B cell (primary cell): ENCODE results near the gene EIF5. TPM values are rescaled to one million over a fixed set of nuclear protein-coding genes. Genes with fewer than 3 reads are reported as not detected.

ENCODE experiments used
- ATAC-seq: fragments of 200-7000 bp; cut with Tn5 transposase; one replicate; pipeline ENCODE4 v1.10.0; 2021; ENCODE audit warnings: low read depth, mild to moderate bottlenecking, moderate number of reproducible peaks, moderate library complexity
- CTCF ChIA-PET: fragments of 350-600 bp; sonication (Branson Sonifier 250); formaldehyde crosslinking; loops from one replicate; lab custom pipeline; 2021; ENCODE audit warnings: antibody characterized with exemption, inconsistent platforms; lab: Charles Lee
- POLR2A ChIA-PET: fragments of 350-600 bp; sonication (Branson Sonifier 250); formaldehyde crosslinking; loops from one replicate; lab custom pipeline; 2021; ENCODE audit warnings: antibody characterized with exemption; lab: Charles Lee
- DNase-seq: peaks from one replicate; pipeline ENCODE4 v3.0.0; 2013
- H2AFZ ChIP-seq: 2 replicates; pipeline ENCODE4 v1.6.1; 2012; ENCODE audit warnings: mild to moderate bottlenecking, low read depth, low read length; ENCODE audit not compliant: insufficient read depth, poor library complexity, severe bottlenecking
- H3K27ac ChIP-seq, 2 donors: 1 replicate in 1 of 2; 2 replicates in 1 of 2; pipeline ENCODE4 v1.5.1; 2012 to 2013; ENCODE audit warnings: low read length in 2 of 2, mild to moderate bottlenecking in 2 of 2, moderate library complexity in 1 of 2
- H3K27me3 ChIP-seq, 4 experiments: fragments of 200-600 bp in 1 of 4; sonication (generic) in 1 of 4; replicated peaks in 1 of 4; 1 replicate in 2 of 4; 2 replicates in 2 of 4; pipeline versions ENCODE4 v1.6.1 to v1.7.0; 2013 to 2016; ENCODE audit warnings: low read length in 3 of 4, mild to moderate bottlenecking in 2 of 4, mixed read lengths in 1 of 4, moderate library complexity in 1 of 4; ENCODE audit not compliant: insufficient read depth in 4 of 4, control insufficient read depth in 3 of 4; ENCODE audit errors: control extremely low read depth in 1 of 4
- H3K36me3 ChIP-seq, 2 experiments: replicated peaks in 1 of 2; 1 replicate in 1 of 2; 2 replicates in 1 of 2; pipeline versions ENCODE4 v1.6.1 to v1.7.1; 2013; ENCODE audit warnings: low read length in 1 of 2; ENCODE audit not compliant: insufficient read depth in 2 of 2, control insufficient read depth in 1 of 2; ENCODE audit errors: control extremely low read depth in 1 of 2, extremely low read depth in 1 of 2
- H3K4me1 ChIP-seq, 2 donors: fragments of 200-600 bp in 1 of 2; sonication (generic) in 1 of 2; 1 replicate in 1 of 2; 2 replicates in 1 of 2; pipeline versions ENCODE4 v1.5.1 to v1.6.1; 2013 to 2017; ENCODE audit warnings: low read length in 2 of 2; ENCODE audit not compliant: control insufficient read depth in 2 of 2, insufficient read depth in 2 of 2
- H3K4me2 ChIP-seq: replicated peaks from 2 replicates; pipeline ENCODE3; 2012; ENCODE audit warnings: mild to moderate bottlenecking, low read depth, low read length; ENCODE audit not compliant: poor library complexity, severe bottlenecking
- H3K4me3 ChIP-seq, 5 experiments: fragments of 200-600 bp in 1 of 5; sonication (generic) in 1 of 5; 1 replicate in 3 of 5; 2 replicates in 2 of 5; pipeline versions ENCODE4 v1.5.1 to v1.7.0; 2011 to 2016; ENCODE audit warnings: low read length in 4 of 5, mild to moderate bottlenecking in 4 of 5, low read depth in 2 of 5, control low read depth in 1 of 5, moderate library complexity in 1 of 5; ENCODE audit not compliant: insufficient read depth in 1 of 5; ENCODE audit errors: control extremely low read depth in 1 of 5, extremely low read depth in 1 of 5
- H3K79me2 ChIP-seq: fragments of 200-600 bp; sonication (generic); one replicate; pipeline ENCODE4 v1.6.0; 2016; ENCODE audit warnings: low read length; ENCODE audit not compliant: control insufficient read depth, insufficient read depth
- H3K9ac ChIP-seq: fragments of 200-600 bp; sonication (generic); 2 replicates; pipeline ENCODE4 v1.6.1; 2017; ENCODE audit warnings: mild to moderate bottlenecking, low read length, moderate library complexity
- H3K9me3 ChIP-seq, 3 donors: one replicate each; pipeline versions ENCODE4 v1.6.1 to v1.7.1; 2013; ENCODE audit warnings: low read length in 2 of 3; ENCODE audit not compliant: control insufficient read depth in 2 of 3, insufficient read depth in 1 of 3; ENCODE audit errors: control extremely low read depth in 1 of 3
- H4K20me1 ChIP-seq: 2 replicates; pipeline ENCODE4 v1.6.0; 2012; ENCODE audit warnings: mild to moderate bottlenecking, low read length; ENCODE audit not compliant: insufficient read depth, control insufficient read depth, poor library complexity, severe bottlenecking
- H3K27ac Mint-ChIP-seq: one replicate; pipeline ENCODE4 v1.8.0; 2021; ENCODE audit warnings: mixed read lengths
- H3K27me3 Mint-ChIP-seq: one replicate; pipeline ENCODE4 v1.8.0; 2021; ENCODE audit warnings: mixed read lengths
- H3K4me1 Mint-ChIP-seq: one replicate; pipeline ENCODE4 v1.8.0; 2021; ENCODE audit warnings: mixed read lengths
- H3K4me3 Mint-ChIP-seq: one replicate; pipeline ENCODE4 v1.8.0; 2021; ENCODE audit warnings: mixed read lengths
- H3K9me3 Mint-ChIP-seq: one replicate; pipeline ENCODE4 v1.8.0; 2022; ENCODE audit warnings: mixed read lengths; ENCODE audit not compliant: insufficient read depth
- EZH2 ChIP-seq: IDR thresholded peaks from 2 replicates; pipeline ENCODE4 v1.6.1; 2012; ENCODE audit warnings: borderline replicate concordance, low read depth, mild to moderate bottlenecking, moderate library complexity, low read length; ENCODE audit not compliant: insufficient read depth, poor library complexity, severe bottlenecking
- WGBS: methylation state at CpG from one replicate; pipeline ENCODE4 v1.1.5; 2013; ENCODE audit warnings: missing lambda C conversion rate; ENCODE audit not compliant: insufficient coverage; 5-methylcytosine and 5-hydroxymethylcytosine counted together
- intact Hi-C: fragments of 100-400 bp; cut with micrococcal nuclease; formaldehyde crosslinking; loops from one replicate; pipeline ENCODE4 v1.10.0; 2022
- polyA plus RNA-seq: library from polyadenylated mRNA; depleted of rRNA; stranded (reverse); fragments of >200 nt; gene quantifications from 2 replicates; pipeline ENCODE4 v1.2.3, GENCODE V29; 2012
- total RNA-seq, 2 donors: library from RNA; stranded (reverse); fragments of 120-200 nt in 1 of 2; gene quantifications; 1 replicate in 1 of 2; 2 replicates in 1 of 2; pipeline versions ENCODE4 v1.2.3 to v1.2.4, GENCODE V29; 2013 to 2022
- TF ChIP-seq, protein P1 (sequence below): fragments of 200-600 bp; IDR thresholded peaks from one replicate; pipeline ENCODE4 v1.8.0; 2022; ENCODE audit warnings: antibody characterized with exemption, mild to moderate bottlenecking

EIF5 gene
- total and polyA plus RNA-seq, 2 donors (not counting 1 experiment from before 2014, with no cell fraction given): 206 to 314 TPM

DNA sequence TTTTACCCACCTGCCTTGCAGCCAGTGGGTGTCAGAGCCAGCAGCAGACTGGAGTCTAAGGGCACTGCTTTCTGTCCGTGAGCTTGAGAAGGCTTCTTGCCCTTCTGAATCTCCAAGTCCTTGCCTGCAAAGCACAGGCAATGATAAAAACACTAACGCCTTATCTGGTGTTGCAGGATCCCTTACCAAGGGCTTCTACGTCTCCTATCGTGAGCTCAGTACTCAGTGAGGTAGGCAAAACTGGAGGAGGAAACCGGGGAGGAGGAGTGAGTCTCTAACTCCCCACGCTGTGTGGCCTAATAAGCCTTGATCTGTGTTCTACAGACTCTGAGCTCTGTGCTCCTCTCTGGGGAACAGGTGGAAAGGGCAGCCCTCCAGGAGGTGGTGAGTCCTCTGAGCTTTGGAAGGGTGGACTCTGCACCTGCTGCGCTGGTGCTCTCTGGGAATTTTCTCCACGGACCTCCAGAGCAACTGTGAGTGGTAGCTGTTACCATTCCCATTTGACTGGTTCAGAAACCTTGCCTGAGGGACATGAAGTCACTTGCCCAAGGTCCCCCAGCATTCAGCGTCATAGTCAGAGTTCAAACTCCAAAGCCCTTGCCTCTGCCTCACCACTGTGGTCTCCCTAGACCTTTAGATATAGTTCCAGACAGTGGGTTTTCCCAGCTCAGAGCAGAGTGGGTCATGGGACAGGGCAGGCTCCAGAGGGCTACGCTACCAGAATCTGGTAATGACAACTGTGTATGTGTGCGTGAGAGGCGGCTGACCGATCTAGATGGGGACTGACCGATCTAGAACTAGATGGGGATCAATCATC is 44.2 kb downstream of the EIF5 start:
- Mint-ChIP-seq H3K4me1 (no peaks in the 10 kb centered on the region), H3K4me3 (no peak overlapping the region), H3K27ac (no peak overlapping the region), H3K27me3 (peaks cover 22% of the 10 kb centered on the region), H3K9me3 (peaks cover 3% of the 10 kb centered on the region)
- CTCF ChIA-PET: interaction anchor here (7.0 kb wide), 1 partner anchor 13 kb away, joined by 44 read pairs; no protein-coding TSS in a partner anchor
- POLR2A ChIA-PET: interaction anchor here (0.6 to 1.2 kb wide), 2 partner anchors 7 to 12 kb away, joined by 3 read pairs; partner anchors contain the start of gene MARK3
- Histone ChIP-seq H3K9me3 (no peaks in the 10 kb centered on the region), H4K20me1 (no peaks in the 10 kb centered on the region), H3K27ac (no peak overlapping the region), H3K36me3 (no peaks in the 10 kb centered on the region), H3K4me2 (no peak overlapping the region), H3K4me3 (no peak overlapping the region), H3K9ac (no peak overlapping the region), H2AFZ (no peak overlapping the region), H3K27me3 (peaks cover 0 to 15% (median 0%) of the 10 kb centered on the region in 4 experiments), H3K79me2 (no peaks in the 10 kb centered on the region), H3K4me1 (no peaks in the 10 kb centered on the region)
- intact Hi-C loops: no loop called here
- ATAC-seq (no peak), DNase-seq (no peak)
- 81% methylated on average over 7 of the region's 14 CpGs for WGBS
- no peak for TF ChIP-seq EZH2
- TF ChIP-seq, protein P1, sequence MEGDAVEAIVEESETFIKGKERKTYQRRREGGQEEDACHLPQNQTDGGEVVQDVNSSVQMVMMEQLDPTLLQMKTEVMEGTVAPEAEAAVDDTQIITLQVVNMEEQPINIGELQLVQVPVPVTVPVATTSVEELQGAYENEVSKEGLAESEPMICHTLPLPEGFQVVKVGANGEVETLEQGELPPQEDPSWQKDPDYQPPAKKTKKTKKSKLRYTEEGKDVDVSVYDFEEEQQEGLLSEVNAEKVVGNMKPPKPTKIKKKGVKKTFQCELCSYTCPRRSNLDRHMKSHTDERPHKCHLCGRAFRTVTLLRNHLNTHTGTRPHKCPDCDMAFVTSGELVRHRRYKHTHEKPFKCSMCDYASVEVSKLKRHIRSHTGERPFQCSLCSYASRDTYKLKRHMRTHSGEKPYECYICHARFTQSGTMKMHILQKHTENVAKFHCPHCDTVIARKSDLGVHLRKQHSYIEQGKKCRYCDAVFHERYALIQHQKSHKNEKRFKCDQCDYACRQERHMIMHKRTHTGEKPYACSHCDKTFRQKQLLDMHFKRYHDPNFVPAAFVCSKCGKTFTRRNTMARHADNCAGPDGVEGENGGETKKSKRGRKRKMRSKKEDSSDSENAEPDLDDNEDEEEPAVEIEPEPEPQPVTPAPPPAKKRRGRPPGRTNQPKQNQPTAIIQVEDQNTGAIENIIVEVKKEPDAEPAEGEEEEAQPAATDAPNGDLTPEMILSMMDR: no peak
